ENCODE data around the gene ST3GAL3. TPM values are rescaled to one million over a fixed set of nuclear protein-coding genes. Genes with fewer than 3 reads are reported as not detected.

Gene ST3GAL3
- total RNA-seq = 10 to 100 TPM; 32.2 to 57.4 (median 38.3) TPM

- intact Hi-C loops (cut with DNase I; ENCODE audit: low total_unique reads) = loop anchor here (5.0 kb wide), 2 partner anchors 55 to 240 kb away; partner anchors contain the start of genes IPO13 and KDM4A
- peak; percentile 81 to 86 for TF ChIP-seq POLR2A (IDR thresholded peaks at IDR 0.05)
- TF ChIP-seq CTCF (IDR thresholded peaks at IDR 0.05 in 4 of 5, conservative IDR thresholded peaks at IDR 0.05 in 1 of 5) = peak in 1 of 5 experiments; percentile 24
- Histone ChIP-seq H3K9me3 (no peaks in the 10 kb centered on the region), H3K27me3 (no peaks in the 10 kb centered on the region), H3K36me3 (peaks cover 0 to 17% of the 10 kb centered on the region in 2 donors), H3K27ac (peak within 1 kb of the TSS; percentile 87 to 97 (median 89)), H3K4me3 (peak within 1 kb of the TSS; percentile 70 to 92 (median 86)), H3K4me1 (peaks cover 28 to 29% of the 10 kb centered on the region in 2 donors)
- ATAC-seq = peak; percentile 87 to 89
- peak; percentile 93 for DNase-seq
- in situ Hi-C loops (cut with MboI; ENCODE audit: low sequenced_read_pairs in 4 of 4) = no loop called here
These were observed at the start of gene ST3GAL3 for GRCh38 chr1:43707190-43708001. TSS of gene ST3GAL3 (plus strand) at chr1:43707536. CDS start at chr1:43736263, 28,727 bp downstream.

DNA sequence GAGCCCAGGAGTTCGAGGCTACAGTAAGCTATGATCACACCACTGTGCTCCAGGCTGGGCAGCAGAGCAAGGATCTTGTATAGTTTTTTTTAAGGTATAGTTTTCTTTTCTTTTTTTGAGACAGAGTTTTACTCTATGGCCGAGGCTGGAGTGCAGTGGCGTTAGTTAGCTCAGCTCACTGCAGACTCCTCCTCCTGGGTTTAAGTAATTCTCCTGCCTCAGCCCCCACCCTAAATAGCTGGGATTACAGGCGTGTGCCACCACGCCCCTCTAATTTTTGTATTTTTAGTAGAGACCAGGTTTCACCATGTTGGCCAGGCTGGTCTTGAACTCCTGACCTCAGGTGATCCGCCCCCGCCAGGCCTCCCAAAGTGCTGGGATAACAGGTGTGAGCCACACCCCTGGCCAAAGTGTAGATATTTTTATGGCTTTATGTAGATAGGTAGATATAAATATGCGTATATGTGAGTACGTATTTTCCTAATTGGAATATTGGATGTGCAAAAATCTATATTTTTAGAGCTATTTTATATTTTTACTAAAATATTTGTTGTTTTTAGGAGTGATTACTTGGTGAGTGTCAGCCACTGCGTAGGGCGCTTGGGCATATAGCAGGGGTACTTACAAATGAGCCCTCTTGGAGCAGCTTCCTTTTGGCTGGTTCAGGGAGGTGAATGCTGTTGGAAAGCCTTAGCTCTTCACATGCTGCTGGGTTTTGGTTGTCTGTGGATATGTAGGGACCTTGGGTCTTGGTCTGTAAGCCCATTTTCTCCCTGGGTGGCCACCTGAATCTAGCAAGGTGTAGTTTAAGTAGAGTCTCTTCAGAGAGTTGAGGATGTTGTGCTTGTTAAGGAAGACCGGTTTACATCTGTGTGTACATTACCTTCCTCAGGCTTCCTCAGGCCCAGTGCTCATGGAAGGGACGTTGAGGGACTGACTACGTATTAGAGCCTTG is 47.8 kb upstream of the ST3GAL3 start:
- DNase-seq (no peak), ATAC-seq (no peak)
- Histone ChIP-seq H3K4me1 (no peaks in the 10 kb centered on the region), H3K27ac (no peak overlapping the region), H3K27me3 (no peaks in the 10 kb centered on the region), H3K36me3 (peaks cover 0 to 96% of the 10 kb centered on the region in 2 donors), H3K4me3 (no peak overlapping the region), H3K9me3 (no peaks in the 10 kb centered on the region)
- in situ Hi-C loops (cut with MboI; ENCODE audit: low sequenced_read_pairs in 4 of 4) (no loop called here), intact Hi-C loops (cut with DNase I; ENCODE audit: low total_unique reads) (no loop called here)
- TF ChIP-seq POLR2A (IDR thresholded peaks at IDR 0.05) (no peak), CTCF (IDR thresholded peaks at IDR 0.05 in 4 of 5, conservative IDR thresholded peaks at IDR 0.05 in 1 of 5) (no peak)

GRCh38 chr1:43660355-43660754 is 47.0 kb upstream of the ST3GAL3 start:
- Histone ChIP-seq H3K4me3 (no peak overlapping the region), H3K9me3 (no peaks in the 10 kb centered on the region), H3K4me1 (no peaks in the 10 kb centered on the region), H3K27ac (no peak overlapping the region), H3K36me3 (peaks cover 0 to 96% of the 10 kb centered on the region in 2 donors), H3K27me3 (no peaks in the 10 kb centered on the region)
- in situ Hi-C loops (cut with MboI; ENCODE audit: low sequenced_read_pairs in 4 of 4) (no loop called here), intact Hi-C loops (cut with DNase I; ENCODE audit: low total_unique reads) (no loop called here)
- ATAC-seq (no peak), DNase-seq (no peak)
- TF ChIP-seq POLR2A (IDR thresholded peaks at IDR 0.05) (no peak), CTCF (IDR thresholded peaks at IDR 0.05 in 4 of 5, conservative IDR thresholded peaks at IDR 0.05 in 1 of 5) (no peak)

- Histone ChIP-seq H3K4me1 (peaks cover 0 to 25% of the 10 kb centered on the region in 2 donors), H3K4me3 (no peak overlapping the region), H3K9me3 (no peaks in the 10 kb centered on the region), H3K27ac (no peak overlapping the region), H3K36me3 (peaks cover 3 to 97% of the 10 kb centered on the region in 2 donors), H3K27me3 (no peaks in the 10 kb centered on the region)
- DNase-seq (no peak), ATAC-seq (no peak)
- no peak for TF ChIP-seq POLR2A (IDR thresholded peaks at IDR 0.05)
- no peak for TF ChIP-seq CTCF (IDR thresholded peaks at IDR 0.05 in 4 of 5, conservative IDR thresholded peaks at IDR 0.05 in 1 of 5)
- in situ Hi-C loops (cut with MboI; ENCODE audit: low sequenced_read_pairs in 4 of 4) (no loop called here), intact Hi-C loops (cut with DNase I; ENCODE audit: low total_unique reads) (no loop called here)
These were observed 43.0 kb upstream of the ST3GAL3 start for GRCh38 chr1:43664369-43664768.
